Renal cortex interstitium (tissue), 11 donors: ENCODE data around the gene ATP8A1. TPM values are rescaled to one million over a fixed set of nuclear protein-coding genes. Genes with fewer than 3 reads are reported as not detected.

Experiments
- DNase-seq, 11 donors: peaks; one replicate each; pipeline ENCODE4 v3.0.0-alpha.2; 2013; ENCODE audit warnings: low read depth in 9 of 11, low spot score in 4 of 11; ENCODE audit errors: extremely low read depth in 1 of 11
- polyA plus RNA-seq, 3 donors: library from polyadenylated mRNA; unstranded; fragments of 120-200 nt; gene quantifications; one replicate each; pipeline ENCODE4 v1.2.1, GENCODE V29; 2013; ENCODE audit not compliant: insufficient read length in 3 of 3

Gene ATP8A1
- polyA plus RNA-seq, 3 donors, result 27.3 to 36.1 (median 31.1) TPM

GRCh38 chr4:42364266-42365053 lies 292.4 kb downstream of the ATP8A1 start:
- DNase-seq, result no peak

GRCh38 chr4:42363614-42364013 lies 293.3 kb downstream of the ATP8A1 start:
- DNase-seq, result no peak

- no peak for DNase-seq
Observed at GRCh38 chr4:42362591-42362990, 294.3 kb downstream of the ATP8A1 start.

- peak in 2 of 11 donors; percentile 27 to 40 for DNase-seq
Observed at GRCh38 chr4:42361456-42361855, 295.4 kb downstream of the ATP8A1 start.

- peak in 4 of 11 donors; percentile 24 to 48 (median 28) for DNase-seq
Observed at GRCh38 chr4:42360256-42360669, 296.6 kb downstream of the ATP8A1 start.

- peak in 5 of 11 donors; percentile 25 to 64 (median 48) for DNase-seq
Observed at GRCh38 chr4:42359711-42360110, 297.2 kb downstream of the ATP8A1 start.

Other genes with a start within 250 kb of the ATP8A1 start
- not detected for gene GRXCR1, start 235.6 kb upstream of the ATP8A1 start, polyA plus RNA-seq